MM.1S (cell line): ENCODE data around the gene LBR.

Experiments
- EZH2 ChIP-seq: fragments of 300-600 bp; sonication (generic); optimal IDR thresholded peaks from 2 replicates; pipeline ENCODE3; 2017; ENCODE audit warnings: low read depth, mild to moderate bottlenecking, antibody characterized with exemption, low read length, mixed read lengths
- TF ChIP-seq, protein P1 (sequence below): fragments of 300-600 bp; sonication (generic); IDR thresholded peaks from 2 replicates; pipeline ENCODE4 v1.5.1; 2016; ENCODE audit warnings: antibody characterized with exemption, low read length, mixed read lengths

DNA sequence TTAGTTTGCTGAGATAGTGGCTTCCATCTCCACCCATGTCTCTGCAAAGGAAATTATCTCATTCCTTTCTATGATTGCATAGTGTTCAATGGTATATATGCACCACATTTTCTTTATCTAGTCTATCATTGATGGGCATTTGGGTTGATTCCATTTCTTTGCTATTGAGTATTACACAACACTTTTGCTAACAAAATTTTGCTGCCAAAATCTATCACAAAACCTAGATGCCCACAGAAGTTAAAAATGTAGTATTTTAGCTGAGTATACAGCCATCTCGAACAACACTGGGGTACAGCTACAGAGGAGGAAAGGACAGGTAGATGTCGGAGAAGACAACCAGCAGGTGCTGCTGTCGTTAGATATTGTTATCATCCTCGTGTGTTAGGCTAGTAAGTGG is 67.7 kb downstream of the LBR start:
- TF ChIP-seq, protein P1, sequence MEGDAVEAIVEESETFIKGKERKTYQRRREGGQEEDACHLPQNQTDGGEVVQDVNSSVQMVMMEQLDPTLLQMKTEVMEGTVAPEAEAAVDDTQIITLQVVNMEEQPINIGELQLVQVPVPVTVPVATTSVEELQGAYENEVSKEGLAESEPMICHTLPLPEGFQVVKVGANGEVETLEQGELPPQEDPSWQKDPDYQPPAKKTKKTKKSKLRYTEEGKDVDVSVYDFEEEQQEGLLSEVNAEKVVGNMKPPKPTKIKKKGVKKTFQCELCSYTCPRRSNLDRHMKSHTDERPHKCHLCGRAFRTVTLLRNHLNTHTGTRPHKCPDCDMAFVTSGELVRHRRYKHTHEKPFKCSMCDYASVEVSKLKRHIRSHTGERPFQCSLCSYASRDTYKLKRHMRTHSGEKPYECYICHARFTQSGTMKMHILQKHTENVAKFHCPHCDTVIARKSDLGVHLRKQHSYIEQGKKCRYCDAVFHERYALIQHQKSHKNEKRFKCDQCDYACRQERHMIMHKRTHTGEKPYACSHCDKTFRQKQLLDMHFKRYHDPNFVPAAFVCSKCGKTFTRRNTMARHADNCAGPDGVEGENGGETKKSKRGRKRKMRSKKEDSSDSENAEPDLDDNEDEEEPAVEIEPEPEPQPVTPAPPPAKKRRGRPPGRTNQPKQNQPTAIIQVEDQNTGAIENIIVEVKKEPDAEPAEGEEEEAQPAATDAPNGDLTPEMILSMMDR: no peak
- no peak for TF ChIP-seq EZH2
